Measurements from ENCODE around the gene ZMYM2.

The ZMYM2 gene

GRCh38 chr13:20090349-20090748, 131.8 kb downstream of the ZMYM2 start:
- no peak for TF ChIP-seq TAF1 (IDR thresholded peaks at IDR 0.05; ENCODE audit: borderline replicate concordance, insufficient read depth, low read length)
- no peak for TF ChIP-seq POLR2AphosphoS5 (IDR thresholded peaks at IDR 0.05; ENCODE audit: low read depth, low read length)
- TF ChIP-seq, protein P1, sequence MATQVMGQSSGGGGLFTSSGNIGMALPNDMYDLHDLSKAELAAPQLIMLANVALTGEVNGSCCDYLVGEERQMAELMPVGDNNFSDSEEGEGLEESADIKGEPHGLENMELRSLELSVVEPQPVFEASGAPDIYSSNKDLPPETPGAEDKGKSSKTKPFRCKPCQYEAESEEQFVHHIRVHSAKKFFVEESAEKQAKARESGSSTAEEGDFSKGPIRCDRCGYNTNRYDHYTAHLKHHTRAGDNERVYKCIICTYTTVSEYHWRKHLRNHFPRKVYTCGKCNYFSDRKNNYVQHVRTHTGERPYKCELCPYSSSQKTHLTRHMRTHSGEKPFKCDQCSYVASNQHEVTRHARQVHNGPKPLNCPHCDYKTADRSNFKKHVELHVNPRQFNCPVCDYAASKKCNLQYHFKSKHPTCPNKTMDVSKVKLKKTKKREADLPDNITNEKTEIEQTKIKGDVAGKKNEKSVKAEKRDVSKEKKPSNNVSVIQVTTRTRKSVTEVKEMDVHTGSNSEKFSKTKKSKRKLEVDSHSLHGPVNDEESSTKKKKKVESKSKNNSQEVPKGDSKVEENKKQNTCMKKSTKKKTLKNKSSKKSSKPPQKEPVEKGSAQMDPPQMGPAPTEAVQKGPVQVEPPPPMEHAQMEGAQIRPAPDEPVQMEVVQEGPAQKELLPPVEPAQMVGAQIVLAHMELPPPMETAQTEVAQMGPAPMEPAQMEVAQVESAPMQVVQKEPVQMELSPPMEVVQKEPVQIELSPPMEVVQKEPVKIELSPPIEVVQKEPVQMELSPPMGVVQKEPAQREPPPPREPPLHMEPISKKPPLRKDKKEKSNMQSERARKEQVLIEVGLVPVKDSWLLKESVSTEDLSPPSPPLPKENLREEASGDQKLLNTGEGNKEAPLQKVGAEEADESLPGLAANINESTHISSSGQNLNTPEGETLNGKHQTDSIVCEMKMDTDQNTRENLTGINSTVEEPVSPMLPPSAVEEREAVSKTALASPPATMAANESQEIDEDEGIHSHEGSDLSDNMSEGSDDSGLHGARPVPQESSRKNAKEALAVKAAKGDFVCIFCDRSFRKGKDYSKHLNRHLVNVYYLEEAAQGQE (IDR thresholded peaks at IDR 0.05; ENCODE audit: insufficient read depth in 1 of 2, low read depth in 2 of 2, low read length in 2 of 2) = no peak
- no peak for TF ChIP-seq FOXP2 (optimal IDR thresholded peaks at IDR 0.05; ENCODE audit: borderline replicate concordance, extremely low read depth, extremely low read length, insufficient read depth)
- TF ChIP-seq SIN3A (IDR thresholded peaks at IDR 0.05; ENCODE audit: borderline replicate concordance, insufficient read depth, low read length) = no peak

DNA sequence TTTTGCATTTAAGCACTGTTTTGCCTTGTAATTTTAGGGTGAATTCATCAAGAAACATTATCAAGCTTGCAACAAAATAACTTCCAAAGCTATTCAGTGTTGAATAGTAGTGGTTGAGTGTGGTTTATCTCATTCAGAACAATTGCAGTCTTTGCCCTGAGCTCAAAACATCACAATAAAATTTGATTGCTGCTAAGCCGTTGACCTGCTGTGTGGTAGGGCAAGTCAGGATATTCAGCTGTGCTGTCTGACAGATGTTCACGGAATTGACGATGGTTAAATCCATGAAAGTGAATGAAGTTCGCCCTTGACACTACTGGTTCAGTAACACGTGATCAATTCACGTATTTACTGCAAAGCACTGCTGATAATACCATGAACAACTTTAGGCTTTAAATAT, 135.4 kb downstream of the ZMYM2 start:
- no peak for TF ChIP-seq FOXP2 (optimal IDR thresholded peaks at IDR 0.05; ENCODE audit: borderline replicate concordance, extremely low read depth, extremely low read length, insufficient read depth)
- no peak for TF ChIP-seq POLR2AphosphoS5 (IDR thresholded peaks at IDR 0.05; ENCODE audit: low read depth, low read length)
- TF ChIP-seq, protein P1 (IDR thresholded peaks at IDR 0.05; ENCODE audit: insufficient read depth in 1 of 2, low read depth in 2 of 2, low read length in 2 of 2) = no peak
- TF ChIP-seq SIN3A (IDR thresholded peaks at IDR 0.05; ENCODE audit: borderline replicate concordance, insufficient read depth, low read length) = no peak
- no peak for TF ChIP-seq TAF1 (IDR thresholded peaks at IDR 0.05; ENCODE audit: borderline replicate concordance, insufficient read depth, low read length)

DNA sequence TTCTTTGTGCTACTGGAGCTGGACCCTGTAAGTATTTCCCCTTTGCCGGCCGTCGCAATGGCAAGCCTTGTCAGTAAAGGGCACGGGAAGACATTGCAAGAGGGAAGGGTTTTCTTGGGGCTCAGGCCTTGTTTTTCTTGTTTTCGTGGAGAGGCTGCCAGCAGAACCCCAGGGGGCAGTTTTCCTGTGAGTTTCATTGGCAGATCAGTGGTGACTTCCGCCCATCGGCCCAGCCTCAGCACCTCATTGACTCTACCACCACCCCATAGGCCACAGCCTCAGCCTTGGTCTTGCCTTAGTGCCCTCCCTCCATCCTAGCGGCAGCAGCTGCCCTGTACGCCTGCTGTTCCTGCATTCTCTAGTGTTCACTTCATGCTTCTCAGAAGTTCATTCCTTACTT, 140.8 kb downstream of the ZMYM2 start:
- TF ChIP-seq SIN3A (IDR thresholded peaks at IDR 0.05; ENCODE audit: borderline replicate concordance, insufficient read depth, low read length) (no peak), POLR2AphosphoS5 (IDR thresholded peaks at IDR 0.05; ENCODE audit: low read depth, low read length) (no peak), FOXP2 (optimal IDR thresholded peaks at IDR 0.05; ENCODE audit: borderline replicate concordance, extremely low read depth, extremely low read length, insufficient read depth) (no peak), TAF1 (IDR thresholded peaks at IDR 0.05; ENCODE audit: borderline replicate concordance, insufficient read depth, low read length) (no peak)
- TF ChIP-seq, protein P1 (IDR thresholded peaks at IDR 0.05; ENCODE audit: insufficient read depth in 1 of 2, low read depth in 2 of 2, low read length in 2 of 2) = no peak

DNA sequence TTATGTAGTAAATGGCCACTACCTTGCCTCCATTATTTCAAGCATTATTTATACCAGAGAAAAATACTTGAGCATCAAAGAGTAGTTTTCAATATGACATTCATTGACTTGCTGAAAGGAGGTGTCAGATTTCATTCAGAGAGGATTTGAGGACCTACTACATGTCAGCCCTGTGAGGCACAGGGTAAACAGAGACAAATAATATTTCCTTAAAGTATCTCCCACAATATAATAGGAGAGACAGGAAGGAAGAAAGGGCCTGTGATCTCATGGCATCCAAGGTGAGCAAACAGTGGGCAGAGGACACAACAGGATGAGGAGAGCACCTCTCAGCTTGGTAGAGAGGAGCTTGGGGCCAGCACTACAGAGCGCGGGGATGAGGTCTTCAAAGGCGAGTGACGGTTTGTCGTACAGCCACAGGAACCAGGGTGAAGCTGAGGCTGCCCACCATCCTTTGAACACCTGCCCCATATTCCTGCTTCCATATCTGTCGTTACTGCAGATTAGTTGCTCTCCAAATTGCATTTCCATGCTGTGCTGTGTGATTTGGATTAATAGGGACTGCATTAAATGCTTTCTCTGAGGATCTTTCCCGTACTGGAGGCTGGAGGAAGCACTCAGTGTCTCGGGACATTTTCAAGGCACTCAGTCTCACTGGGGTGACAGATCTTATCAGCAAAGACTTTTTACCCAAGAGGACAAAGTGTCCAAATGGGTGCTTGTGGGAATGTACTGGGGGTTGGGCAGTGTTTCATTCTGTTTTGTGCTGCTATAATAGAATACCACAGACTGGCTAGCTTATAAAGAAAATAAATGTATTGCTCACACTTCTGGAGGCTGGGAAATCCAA, 143.2 kb downstream of the ZMYM2 start:
- no peak for TF ChIP-seq SIN3A (IDR thresholded peaks at IDR 0.05; ENCODE audit: borderline replicate concordance, insufficient read depth, low read length)
- TF ChIP-seq POLR2AphosphoS5 (IDR thresholded peaks at IDR 0.05; ENCODE audit: low read depth, low read length) = no peak
- no peak for TF ChIP-seq TAF1 (IDR thresholded peaks at IDR 0.05; ENCODE audit: borderline replicate concordance, insufficient read depth, low read length)
- TF ChIP-seq, protein P1 (IDR thresholded peaks at IDR 0.05; ENCODE audit: insufficient read depth in 1 of 2, low read depth in 2 of 2, low read length in 2 of 2) = no peak
- TF ChIP-seq FOXP2 (optimal IDR thresholded peaks at IDR 0.05; ENCODE audit: borderline replicate concordance, extremely low read depth, extremely low read length, insufficient read depth) = no peak

Data from PFSK-1 (cell line).